Ascending aorta (tissue), 2 donors: ENCODE results near the gene STK10. TPM values are rescaled to one million over a fixed set of nuclear protein-coding genes. Genes with fewer than 3 reads are reported as not detected.
"Not testable (repeated sequence)": the region's sequence is repeated elsewhere in the genome, so short reads cannot be mapped to it uniquely, and the experiment has no call there.

Experiments
- DNase-seq, 2 donors: peaks; one replicate each; pipeline ENCODE4 v3.0.0-alpha.2; 2019; ENCODE audit warnings: low spot score in 2 of 2
- H3K27ac ChIP-seq, 2 donors: fragments of 200-600 bp; sonication (generic); one replicate each; pipeline ENCODE4 v1.5.1; 2016 to 2017; ENCODE audit warnings: mild to moderate bottlenecking in 1 of 2
- H3K27me3 ChIP-seq: fragments of 200-600 bp; sonication (generic); one replicate; pipeline ENCODE4 v1.5.1; 2017
- H3K36me3 ChIP-seq, 2 donors: fragments of 200-600 bp; sonication (generic); one replicate each; pipeline ENCODE4 v1.5.1; 2016
- H3K4me1 ChIP-seq, 2 donors: fragments of 200-600 bp; sonication (generic); one replicate each; pipeline ENCODE4 v1.5.1; 2016 to 2017; ENCODE audit warnings: mild to moderate bottlenecking in 1 of 2
- H3K4me3 ChIP-seq, 2 donors: fragments of 200-600 bp; sonication (generic); one replicate each; pipeline ENCODE4 v1.5.1; 2016 to 2017; ENCODE audit warnings: mild to moderate bottlenecking in 1 of 2
- H3K9me3 ChIP-seq, 2 donors: fragments of 200-600 bp; sonication (generic); one replicate each; pipeline ENCODE4 v1.5.1; 2016
- intact Hi-C: fragments of 100-400 bp; cut with DNase I; formaldehyde crosslinking; loops from one replicate; pipeline ENCODE4 v1.15.1; 2023
- total RNA-seq: library from RNA; depleted of rRNA; stranded (reverse); fragments of >200 nt; gene quantifications from one replicate; pipeline ENCODE4 v1.1.0, GENCODE V29; 2016
- TF ChIP-seq, protein P1 (sequence below), 3 experiments: fragments of 200-600 bp in 2 of 3; fragments of 450-650 bp in 1 of 3; sonication (generic) in 2 of 3; IDR thresholded peaks; one replicate each; pipeline ENCODE4 v1.5.1; 2016 to 2019; ENCODE audit warnings: antibody characterized with exemption in 3 of 3, mild to moderate bottlenecking in 1 of 3, moderate library complexity in 1 of 3

Gene STK10
- total RNA-seq, 1 donor from 2014 or later, result 18.4 TPM

DNA sequence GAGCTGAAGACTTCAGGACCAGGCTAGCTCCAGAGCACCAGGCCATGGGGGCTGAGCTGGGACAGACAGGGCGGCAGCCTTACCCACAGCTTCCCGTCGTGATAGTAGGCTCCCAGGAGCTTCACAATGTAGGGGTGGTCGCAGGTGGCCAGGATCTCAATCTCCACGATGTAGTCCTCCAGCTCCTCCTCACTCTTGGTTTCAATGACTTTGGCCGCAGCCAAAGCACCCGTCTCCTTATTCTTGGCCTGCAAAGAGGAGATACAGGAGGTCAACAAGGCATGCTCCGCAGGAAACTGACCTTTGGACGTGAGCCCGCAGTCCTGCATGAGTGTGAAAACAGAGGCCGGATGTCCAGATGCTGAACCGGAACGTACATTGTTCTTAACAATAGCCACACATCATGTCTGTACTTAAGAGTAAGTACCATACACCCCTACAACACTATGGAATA lies 31.5 kb downstream of the STK10 start:
- intact Hi-C loops, result no loop called here
- H3K9me3 ChIP-seq, result no peaks in the 10 kb centered on the region
- TF ChIP-seq, protein P1, sequence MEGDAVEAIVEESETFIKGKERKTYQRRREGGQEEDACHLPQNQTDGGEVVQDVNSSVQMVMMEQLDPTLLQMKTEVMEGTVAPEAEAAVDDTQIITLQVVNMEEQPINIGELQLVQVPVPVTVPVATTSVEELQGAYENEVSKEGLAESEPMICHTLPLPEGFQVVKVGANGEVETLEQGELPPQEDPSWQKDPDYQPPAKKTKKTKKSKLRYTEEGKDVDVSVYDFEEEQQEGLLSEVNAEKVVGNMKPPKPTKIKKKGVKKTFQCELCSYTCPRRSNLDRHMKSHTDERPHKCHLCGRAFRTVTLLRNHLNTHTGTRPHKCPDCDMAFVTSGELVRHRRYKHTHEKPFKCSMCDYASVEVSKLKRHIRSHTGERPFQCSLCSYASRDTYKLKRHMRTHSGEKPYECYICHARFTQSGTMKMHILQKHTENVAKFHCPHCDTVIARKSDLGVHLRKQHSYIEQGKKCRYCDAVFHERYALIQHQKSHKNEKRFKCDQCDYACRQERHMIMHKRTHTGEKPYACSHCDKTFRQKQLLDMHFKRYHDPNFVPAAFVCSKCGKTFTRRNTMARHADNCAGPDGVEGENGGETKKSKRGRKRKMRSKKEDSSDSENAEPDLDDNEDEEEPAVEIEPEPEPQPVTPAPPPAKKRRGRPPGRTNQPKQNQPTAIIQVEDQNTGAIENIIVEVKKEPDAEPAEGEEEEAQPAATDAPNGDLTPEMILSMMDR (IDR thresholded peaks at IDR 0.05), result no peak
- no peak overlapping the region for H3K4me3 ChIP-seq
- peaks cover 9 to 13% of the 10 kb centered on the region in 2 donors for H3K36me3 ChIP-seq
- H3K27me3 ChIP-seq, result no peaks in the 10 kb centered on the region
- no peaks in the 10 kb centered on the region for H3K4me1 ChIP-seq
- DNase-seq, result no peak
- no peak overlapping the region for H3K27ac ChIP-seq

DNA sequence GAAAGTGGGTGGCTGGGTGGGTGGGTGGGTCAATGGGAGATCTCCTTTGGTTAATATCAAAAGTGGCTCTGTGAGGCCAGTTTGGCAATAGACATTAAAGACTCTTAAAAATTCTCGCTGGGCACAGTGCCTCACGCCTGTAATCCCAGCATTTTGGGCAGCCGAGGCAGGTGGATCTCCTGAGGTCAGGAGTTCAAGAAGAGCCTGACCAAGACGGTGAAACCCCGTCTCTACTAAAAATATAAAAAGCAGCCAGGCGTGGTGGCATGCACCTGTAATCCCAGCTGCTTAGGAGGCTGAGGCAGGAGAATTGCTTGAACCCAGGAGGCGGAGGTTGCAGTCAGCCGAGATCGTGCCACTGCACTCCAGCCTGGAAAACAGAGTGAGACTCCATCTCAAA lies 32.9 kb downstream of the STK10 start:
- peaks cover 9 to 13% of the 10 kb centered on the region in 2 donors for H3K36me3 ChIP-seq
- intact Hi-C loops, DNase-seq, H3K4me3 ChIP-seq, H3K9me3 ChIP-seq, H3K27ac ChIP-seq, H3K4me1 ChIP-seq, H3K27me3 ChIP-seq: not testable (repeated sequence)

DNA sequence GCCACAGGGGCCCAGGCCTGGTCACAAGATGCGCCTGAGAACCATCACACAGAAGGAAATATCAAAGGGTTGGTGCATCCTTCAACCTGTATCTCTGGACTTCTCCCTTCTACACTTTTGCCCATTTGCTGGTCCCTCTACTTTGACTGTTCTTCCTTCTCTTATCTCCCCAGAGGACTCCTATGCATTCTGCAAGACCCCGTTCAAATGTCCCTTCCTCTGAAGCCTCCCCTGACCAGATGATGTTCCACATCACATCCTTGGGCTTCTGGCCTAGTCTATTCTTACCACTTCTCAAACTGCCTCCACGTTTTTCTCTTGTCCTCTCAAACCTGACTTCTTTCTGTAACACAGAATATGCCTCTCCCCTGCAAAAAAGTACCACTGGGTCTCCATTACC lies 34.3 kb downstream of the STK10 start:
- TF ChIP-seq, protein P1 (IDR thresholded peaks at IDR 0.05), result no peak
- no peak overlapping the region for H3K27ac ChIP-seq
- intact Hi-C loops, result no loop called here

DNA sequence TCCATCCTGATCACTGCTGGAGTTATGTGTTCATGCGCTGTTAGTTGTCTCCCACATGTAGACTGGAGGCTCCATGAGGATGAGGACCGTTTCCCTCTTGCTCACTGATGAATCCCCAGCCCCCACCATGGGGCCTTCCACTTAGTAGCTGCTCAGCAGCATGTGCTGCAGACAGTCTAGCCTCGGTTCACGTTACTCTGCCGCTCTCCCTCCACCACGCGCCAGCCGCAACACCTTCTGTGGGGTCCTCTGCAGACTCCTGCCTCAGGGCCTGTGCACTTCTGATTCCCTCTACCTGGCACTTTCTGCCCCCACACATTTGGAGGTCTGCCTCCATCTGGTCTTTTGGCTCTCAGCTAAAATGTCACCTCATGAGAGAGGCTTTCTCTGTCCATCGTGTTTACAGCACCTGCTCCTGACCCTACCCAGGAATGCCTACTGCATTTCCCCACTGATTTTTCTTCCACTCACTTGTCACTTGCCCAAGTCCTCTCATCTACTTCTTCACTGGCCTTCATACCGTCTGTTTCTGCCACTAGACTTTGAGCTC lies 36.3 kb downstream of the STK10 start:
- Histone ChIP-seq H3K36me3 (peaks cover 8 to 13% of the 10 kb centered on the region in 2 donors), H3K4me3 (no peak overlapping the region), H3K27me3 (no peaks in the 10 kb centered on the region), H3K4me1 (no peaks in the 10 kb centered on the region), H3K27ac (no peak overlapping the region), H3K9me3 (no peaks in the 10 kb centered on the region)
- no peak for DNase-seq
- TF ChIP-seq, protein P1 (IDR thresholded peaks at IDR 0.05), result no peak
- intact Hi-C loops, result no loop called here

More for the DNA sequence above, 34.3 kb downstream of the STK10 start:
- no peaks in the 10 kb centered on the region for H3K4me1 ChIP-seq
- no peaks in the 10 kb centered on the region for H3K27me3 ChIP-seq
- no peaks in the 10 kb centered on the region for H3K9me3 ChIP-seq
- no peak for DNase-seq
- H3K36me3 ChIP-seq, result peaks cover 9 to 13% of the 10 kb centered on the region in 2 donors
- H3K4me3 ChIP-seq, result no peak overlapping the region

DNA sequence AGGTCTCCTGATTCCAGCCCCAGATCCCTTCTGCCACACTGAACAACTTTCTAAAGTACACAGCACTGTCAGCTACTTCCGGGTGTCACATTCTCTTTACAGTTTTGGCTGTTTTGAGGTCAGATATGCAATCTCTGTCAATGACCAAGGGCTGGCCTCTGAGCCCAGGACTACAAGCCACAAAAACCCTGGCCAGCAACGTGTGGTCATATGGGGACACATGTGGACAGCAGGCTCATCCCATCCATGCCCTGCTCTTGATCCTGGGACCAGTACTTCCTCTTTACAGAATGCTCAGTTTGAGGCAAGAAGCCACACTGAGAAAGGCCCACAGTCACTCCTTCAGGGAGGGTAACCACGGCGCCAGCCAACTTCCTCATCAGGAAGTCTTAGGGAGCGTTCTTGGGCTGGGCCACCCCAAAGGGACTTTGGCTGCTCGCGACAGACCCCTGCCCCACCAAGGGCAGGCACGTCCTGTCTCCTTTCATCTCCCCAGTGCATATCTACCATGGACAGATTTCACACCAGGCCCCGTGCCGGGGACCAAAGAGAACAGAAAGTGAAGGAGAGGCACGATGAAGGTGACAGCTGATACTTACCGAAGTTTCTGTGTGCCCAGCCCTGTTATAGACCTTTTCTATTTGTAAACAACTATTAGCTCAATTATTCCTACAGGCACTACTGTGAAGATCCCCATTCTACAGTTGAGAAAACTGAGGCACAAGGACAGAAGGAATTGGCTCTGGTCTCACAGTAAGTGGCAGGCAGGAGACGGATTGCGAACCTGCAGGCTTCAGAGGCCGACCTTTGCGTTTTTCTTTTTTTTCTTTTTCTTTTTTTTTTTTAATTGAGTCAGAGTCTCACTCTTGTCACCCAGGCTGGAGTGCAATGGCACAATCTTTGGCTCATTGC lies 37.3 kb downstream of the STK10 start:
- Histone ChIP-seq H3K9me3 (no peaks in the 10 kb centered on the region), H3K27ac (no peak overlapping the region), H3K27me3 (no peaks in the 10 kb centered on the region), H3K36me3 (peaks cover 0 to 6% of the 10 kb centered on the region in 2 donors), H3K4me1 (no peaks in the 10 kb centered on the region), H3K4me3 (no peak overlapping the region)
- intact Hi-C loops, result no loop called here
- TF ChIP-seq, protein P1 (IDR thresholded peaks at IDR 0.05), result no peak
- peak; percentile 50 to 82 for DNase-seq

DNA sequence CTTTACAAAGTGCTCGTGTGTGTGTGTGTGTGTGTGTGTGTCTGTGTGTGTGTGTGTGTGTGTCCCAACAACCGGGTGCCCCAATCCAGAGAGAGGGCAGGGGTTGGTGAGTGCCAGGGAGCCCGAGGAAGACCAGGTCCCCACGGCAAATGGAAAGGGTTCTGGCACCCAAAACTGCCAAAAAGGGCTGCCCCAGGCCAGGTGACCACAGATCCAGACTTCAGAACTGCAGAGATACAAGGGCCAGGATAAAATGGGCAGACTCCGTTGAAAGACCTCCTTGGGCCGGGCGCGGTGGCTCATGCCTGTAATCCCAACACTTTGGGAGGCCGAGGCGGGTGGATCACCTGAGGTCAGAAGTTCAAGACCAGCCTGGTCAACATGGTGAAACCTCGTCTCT lies 38.5 kb downstream of the STK10 start:
- H3K9me3 ChIP-seq, DNase-seq, intact Hi-C loops, H3K4me1 ChIP-seq, H3K4me3 ChIP-seq, H3K27ac ChIP-seq, H3K27me3 ChIP-seq, H3K36me3 ChIP-seq: not testable (repeated sequence)
